Hepatocyte (in vitro differentiated cells): ENCODE measurements around the gene BCL2.

ENCODE experiments used
- CTCF ChIP-seq: fragments of 200-600 bp; sonication (generic); IDR thresholded peaks from 2 replicates; pipeline ENCODE4 v1.5.1; 2016; ENCODE audit warnings: antibody characterized with exemption, mild to moderate bottlenecking; ENCODE audit not compliant: poor library complexity
- EZH2 ChIP-seq: fragments of 200-600 bp; sonication (generic); IDR thresholded peaks from 2 replicates; pipeline ENCODE4 v1.6.1; 2016; ENCODE audit warnings: antibody characterized with exemption, mild to moderate bottlenecking, borderline replicate concordance

- no peak for TF ChIP-seq CTCF
- TF ChIP-seq EZH2 = no peak
Measured at GRCh38 chr18:63261029-63261428, 58.5 kb downstream of the BCL2 start.
